Astrocyte of the cerebellum (primary cell): ENCODE results near the gene OOSP2.

Experiments
- DNase-seq: peaks from one replicate; pipeline ENCODE4 v3.0.0-alpha.2; 2011; ENCODE audit warnings: low read depth
- H3K4me3 ChIP-seq: 2 replicates; pipeline ENCODE4 v1.5.1; 2011; ENCODE audit warnings: mild to moderate bottlenecking, low read depth, low read length, moderate library complexity
- in situ Hi-C: cut with HindIII; loops from 2 replicates; pipeline ENCODE4 v1.10.0; 2017; ENCODE audit warnings: low sequenced_read_pairs
- TF ChIP-seq, protein P1 (sequence below): IDR thresholded peaks from 2 replicates; pipeline ENCODE4 v1.5.1; 2012; ENCODE audit warnings: low read length, low read depth, moderate library complexity, mild to moderate bottlenecking; ENCODE audit errors: missing control alignments

OOSP2 gene

DNA sequence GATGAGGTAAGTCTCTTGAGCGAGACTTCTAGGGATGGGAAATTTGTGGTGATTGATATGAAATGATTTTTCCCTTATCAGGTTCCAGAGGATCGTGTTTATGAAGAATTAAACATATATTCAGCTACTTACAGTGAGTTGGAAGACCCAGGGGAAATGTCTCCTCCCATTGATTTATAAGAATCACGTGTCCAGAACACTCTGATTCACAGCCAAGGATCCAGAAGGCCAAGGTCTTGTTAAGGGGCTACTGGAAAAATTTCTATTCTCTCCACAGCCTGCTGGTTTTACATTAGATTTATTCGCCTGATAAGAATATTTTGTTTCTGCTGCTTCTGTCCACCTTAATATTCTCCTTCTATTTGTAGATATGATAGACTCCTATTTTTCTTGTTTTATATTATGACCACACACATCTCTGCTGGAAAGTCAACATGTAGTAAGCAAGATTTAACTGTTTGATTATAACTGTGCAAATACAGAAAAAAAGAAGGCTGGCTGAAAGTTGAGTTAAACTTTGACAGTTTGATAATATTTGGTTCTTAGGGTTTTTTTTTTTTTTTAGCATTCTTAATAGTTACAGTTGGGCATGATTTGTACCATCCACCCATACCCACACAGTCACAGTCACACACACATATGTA lies 55.4 kb downstream of the OOSP2 start:
- no peak for DNase-seq
- no peak overlapping the region for H3K4me3 ChIP-seq
- TF ChIP-seq, protein P1, sequence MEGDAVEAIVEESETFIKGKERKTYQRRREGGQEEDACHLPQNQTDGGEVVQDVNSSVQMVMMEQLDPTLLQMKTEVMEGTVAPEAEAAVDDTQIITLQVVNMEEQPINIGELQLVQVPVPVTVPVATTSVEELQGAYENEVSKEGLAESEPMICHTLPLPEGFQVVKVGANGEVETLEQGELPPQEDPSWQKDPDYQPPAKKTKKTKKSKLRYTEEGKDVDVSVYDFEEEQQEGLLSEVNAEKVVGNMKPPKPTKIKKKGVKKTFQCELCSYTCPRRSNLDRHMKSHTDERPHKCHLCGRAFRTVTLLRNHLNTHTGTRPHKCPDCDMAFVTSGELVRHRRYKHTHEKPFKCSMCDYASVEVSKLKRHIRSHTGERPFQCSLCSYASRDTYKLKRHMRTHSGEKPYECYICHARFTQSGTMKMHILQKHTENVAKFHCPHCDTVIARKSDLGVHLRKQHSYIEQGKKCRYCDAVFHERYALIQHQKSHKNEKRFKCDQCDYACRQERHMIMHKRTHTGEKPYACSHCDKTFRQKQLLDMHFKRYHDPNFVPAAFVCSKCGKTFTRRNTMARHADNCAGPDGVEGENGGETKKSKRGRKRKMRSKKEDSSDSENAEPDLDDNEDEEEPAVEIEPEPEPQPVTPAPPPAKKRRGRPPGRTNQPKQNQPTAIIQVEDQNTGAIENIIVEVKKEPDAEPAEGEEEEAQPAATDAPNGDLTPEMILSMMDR: no peak

DNA sequence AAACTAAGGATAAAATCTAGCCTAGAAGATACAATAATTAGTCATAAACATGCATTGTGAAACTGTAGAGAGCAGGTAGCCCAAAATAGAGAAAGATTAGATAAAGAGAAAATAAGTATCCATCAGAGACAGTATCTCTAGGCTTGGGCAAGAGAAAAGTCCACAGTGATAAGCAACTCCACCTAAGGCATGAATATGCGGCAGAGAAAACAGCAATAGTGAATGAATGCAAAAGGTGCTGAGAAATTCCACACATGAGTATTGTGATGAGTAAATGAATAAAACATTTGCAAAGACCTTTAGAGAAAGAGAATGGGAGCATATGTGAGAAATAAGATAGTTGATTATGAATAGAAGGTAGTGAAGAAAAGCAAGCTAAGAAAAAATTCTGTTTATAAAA lies 57.0 kb downstream of the OOSP2 start:
- no peak for DNase-seq
- TF ChIP-seq, protein P1: no peak
- in situ Hi-C loops: no loop called here
- no peak overlapping the region for H3K4me3 ChIP-seq

More for the DNA sequence above, 55.4 kb downstream of the OOSP2 start:
- in situ Hi-C loops: no loop called here
